ENCODE measurements around the gene CST9.

CST9 gene

GRCh38 chr20:23568320-23568970, 37.3 kb downstream of the CST9 start, which contains the start of gene CST9L:
Gene CST9L, minus strand, starts transcription at chr20:23568484. Its CDS starts 34 bp downstream, at chr20:23568450.
- no peaks in the 10 kb centered on the region for H3K36me3 ChIP-seq (ENCODE audit: control insufficient read depth, insufficient read depth, low read length)
- no peaks in the 10 kb centered on the region for H3K27me3 ChIP-seq (ENCODE audit: control insufficient read depth, insufficient read depth, low read length)
- no peak within 1 kb of the TSS for H3K9ac ChIP-seq (ENCODE audit: low read length)
- H3K27ac ChIP-seq (ENCODE audit: low read depth, low read length), result no peak within 1 kb of the TSS
- H3K4me3 ChIP-seq (ENCODE audit: low read length), result no peak within 1 kb of the TSS
- no peaks in the 10 kb centered on the region for H3K4me1 ChIP-seq (ENCODE audit: control insufficient read depth, insufficient read depth, low read length)

GRCh38 chr20:23566199-23566932, 39.4 kb downstream of the CST9 start:
- H3K9ac ChIP-seq (ENCODE audit: low read length), result no peak overlapping the region
- H3K27ac ChIP-seq (ENCODE audit: low read depth, low read length), result no peak overlapping the region
- H3K27me3 ChIP-seq (ENCODE audit: control insufficient read depth, insufficient read depth, low read length), result no peaks in the 10 kb centered on the region
- no peak overlapping the region for H3K4me3 ChIP-seq (ENCODE audit: low read length)
- H3K36me3 ChIP-seq (ENCODE audit: control insufficient read depth, insufficient read depth, low read length), result no peaks in the 10 kb centered on the region
- H3K4me1 ChIP-seq (ENCODE audit: control insufficient read depth, insufficient read depth, low read length), result no peaks in the 10 kb centered on the region

GRCh38 chr20:23565503-23566045, 40.1 kb downstream of the CST9 start:
- no peak overlapping the region for H3K9ac ChIP-seq (ENCODE audit: low read length)
- no peak overlapping the region for H3K27ac ChIP-seq (ENCODE audit: low read depth, low read length)
- H3K36me3 ChIP-seq (ENCODE audit: control insufficient read depth, insufficient read depth, low read length), result no peaks in the 10 kb centered on the region
- H3K4me1 ChIP-seq (ENCODE audit: control insufficient read depth, insufficient read depth, low read length), result no peaks in the 10 kb centered on the region
- H3K27me3 ChIP-seq (ENCODE audit: control insufficient read depth, insufficient read depth, low read length), result no peaks in the 10 kb centered on the region
- H3K4me3 ChIP-seq (ENCODE audit: low read length), result no peak overlapping the region

- H3K9ac ChIP-seq (ENCODE audit: low read length), result no peak overlapping the region
- H3K4me3 ChIP-seq (ENCODE audit: low read length), result no peak overlapping the region
- H3K27me3 ChIP-seq (ENCODE audit: control insufficient read depth, insufficient read depth, low read length), result no peaks in the 10 kb centered on the region
- no peaks in the 10 kb centered on the region for H3K4me1 ChIP-seq (ENCODE audit: control insufficient read depth, insufficient read depth, low read length)
- no peaks in the 10 kb centered on the region for H3K36me3 ChIP-seq (ENCODE audit: control insufficient read depth, insufficient read depth, low read length)
- no peak overlapping the region for H3K27ac ChIP-seq (ENCODE audit: low read depth, low read length)
Observed at GRCh38 chr20:23564927-23565326, 40.8 kb downstream of the CST9 start.

GRCh38 chr20:23562721-23563342, 42.9 kb downstream of the CST9 start:
- Histone ChIP-seq H3K36me3 (ENCODE audit: control insufficient read depth, insufficient read depth, low read length) (no peaks in the 10 kb centered on the region), H3K27ac (ENCODE audit: low read depth, low read length) (no peak overlapping the region), H3K27me3 (ENCODE audit: control insufficient read depth, insufficient read depth, low read length) (no peaks in the 10 kb centered on the region), H3K4me1 (ENCODE audit: control insufficient read depth, insufficient read depth, low read length) (no peaks in the 10 kb centered on the region), H3K9ac (ENCODE audit: low read length) (no peak overlapping the region), H3K4me3 (ENCODE audit: low read length) (no peak overlapping the region)

GRCh38 chr20:23554401-23554800, 51.3 kb downstream of the CST9 start:
- no peaks in the 10 kb centered on the region for H3K4me1 ChIP-seq (ENCODE audit: control insufficient read depth, insufficient read depth, low read length)
- no peaks in the 10 kb centered on the region for H3K36me3 ChIP-seq (ENCODE audit: control insufficient read depth, insufficient read depth, low read length)
- H3K27me3 ChIP-seq (ENCODE audit: control insufficient read depth, insufficient read depth, low read length), result no peaks in the 10 kb centered on the region
- H3K27ac ChIP-seq (ENCODE audit: low read depth, low read length), result no peak overlapping the region
- no peak overlapping the region for H3K4me3 ChIP-seq (ENCODE audit: low read length)
- H3K9ac ChIP-seq (ENCODE audit: low read length), result no peak overlapping the region

All from rectal smooth muscle tissue (tissue), 1 donor.